Neural crest cell (in vitro differentiated cells): Measurements from ENCODE around the gene C1orf232. TPM values are rescaled to one million over a fixed set of nuclear protein-coding genes. Genes with fewer than 3 reads are reported as not detected.

Experiments
- DNase-seq: peaks from one replicate; pipeline ENCODE4 v3.0.0; 2021; ENCODE audit warnings: low read depth, mixed read lengths, low spot score
- H3K27ac Mint-ChIP-seq: one replicate; pipeline ENCODE4 v1.8.0; 2021; ENCODE audit warnings: mild to moderate bottlenecking, mixed read lengths; ENCODE audit not compliant: unreplicated experiment
- H3K27me3 Mint-ChIP-seq: 2 replicates; pipeline ENCODE4 v1.8.0; 2021; ENCODE audit warnings: low read depth, mild to moderate bottlenecking, mixed read lengths
- H3K36me3 Mint-ChIP-seq: 2 replicates; pipeline ENCODE4 v1.8.0; 2021; ENCODE audit warnings: low read depth, mild to moderate bottlenecking, mixed read lengths
- H3K4me1 Mint-ChIP-seq: 2 replicates; pipeline ENCODE4 v1.8.0; 2021; ENCODE audit warnings: mixed read lengths
- H3K4me3 Mint-ChIP-seq: one replicate; pipeline ENCODE4 v1.8.0; 2021; ENCODE audit warnings: mild to moderate bottlenecking, mixed read lengths
- H3K9me3 Mint-ChIP-seq: 2 replicates; pipeline ENCODE4 v1.8.0; 2021; ENCODE audit warnings: mixed read lengths
- total RNA-seq: library from RNA; stranded (reverse); gene quantifications from 2 replicates; pipeline ENCODE4 v1.2.1, GENCODE V29; 2021
- TF ChIP-seq, protein P1 (sequence below): fragments of 200-600 bp; sonication (generic); conservative IDR thresholded peaks from 2 replicates; pipeline ENCODE4 v1.5.0; 2021; ENCODE audit warnings: antibody characterized with exemption, mild to moderate bottlenecking

C1orf232 gene
- total RNA-seq, 1 donor from 2014 or later = not detected

DNA sequence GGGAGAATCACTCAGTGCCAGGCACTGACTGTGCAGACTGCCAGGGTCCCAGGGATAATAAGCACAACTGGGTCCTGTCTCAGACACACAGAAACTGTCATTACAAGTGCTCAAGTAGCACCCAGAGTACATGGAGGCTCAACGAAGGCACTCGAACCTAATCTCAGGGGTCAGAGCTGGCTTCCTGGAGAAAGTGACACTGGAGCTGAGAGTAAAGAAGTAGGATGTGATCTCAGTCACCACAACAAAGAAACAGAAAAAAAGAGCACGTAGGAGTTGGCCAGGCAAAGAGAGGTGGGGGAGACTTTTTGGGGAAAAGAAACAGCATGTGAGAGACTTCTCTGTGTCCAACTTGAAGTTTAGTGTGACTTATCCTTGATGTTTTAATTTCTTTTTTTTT is 23.0 kb upstream of the C1orf232 start:
- no peak overlapping the region for H3K4me3 Mint-ChIP-seq
- no peak for DNase-seq
- peaks cover 14% of the 10 kb centered on the region for H3K4me1 Mint-ChIP-seq
- H3K27me3 Mint-ChIP-seq = no peaks in the 10 kb centered on the region
- TF ChIP-seq, protein P1, sequence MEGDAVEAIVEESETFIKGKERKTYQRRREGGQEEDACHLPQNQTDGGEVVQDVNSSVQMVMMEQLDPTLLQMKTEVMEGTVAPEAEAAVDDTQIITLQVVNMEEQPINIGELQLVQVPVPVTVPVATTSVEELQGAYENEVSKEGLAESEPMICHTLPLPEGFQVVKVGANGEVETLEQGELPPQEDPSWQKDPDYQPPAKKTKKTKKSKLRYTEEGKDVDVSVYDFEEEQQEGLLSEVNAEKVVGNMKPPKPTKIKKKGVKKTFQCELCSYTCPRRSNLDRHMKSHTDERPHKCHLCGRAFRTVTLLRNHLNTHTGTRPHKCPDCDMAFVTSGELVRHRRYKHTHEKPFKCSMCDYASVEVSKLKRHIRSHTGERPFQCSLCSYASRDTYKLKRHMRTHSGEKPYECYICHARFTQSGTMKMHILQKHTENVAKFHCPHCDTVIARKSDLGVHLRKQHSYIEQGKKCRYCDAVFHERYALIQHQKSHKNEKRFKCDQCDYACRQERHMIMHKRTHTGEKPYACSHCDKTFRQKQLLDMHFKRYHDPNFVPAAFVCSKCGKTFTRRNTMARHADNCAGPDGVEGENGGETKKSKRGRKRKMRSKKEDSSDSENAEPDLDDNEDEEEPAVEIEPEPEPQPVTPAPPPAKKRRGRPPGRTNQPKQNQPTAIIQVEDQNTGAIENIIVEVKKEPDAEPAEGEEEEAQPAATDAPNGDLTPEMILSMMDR = no peak
- no peak overlapping the region for H3K27ac Mint-ChIP-seq
- no peaks in the 10 kb centered on the region for H3K9me3 Mint-ChIP-seq
- no peaks in the 10 kb centered on the region for H3K36me3 Mint-ChIP-seq

DNA sequence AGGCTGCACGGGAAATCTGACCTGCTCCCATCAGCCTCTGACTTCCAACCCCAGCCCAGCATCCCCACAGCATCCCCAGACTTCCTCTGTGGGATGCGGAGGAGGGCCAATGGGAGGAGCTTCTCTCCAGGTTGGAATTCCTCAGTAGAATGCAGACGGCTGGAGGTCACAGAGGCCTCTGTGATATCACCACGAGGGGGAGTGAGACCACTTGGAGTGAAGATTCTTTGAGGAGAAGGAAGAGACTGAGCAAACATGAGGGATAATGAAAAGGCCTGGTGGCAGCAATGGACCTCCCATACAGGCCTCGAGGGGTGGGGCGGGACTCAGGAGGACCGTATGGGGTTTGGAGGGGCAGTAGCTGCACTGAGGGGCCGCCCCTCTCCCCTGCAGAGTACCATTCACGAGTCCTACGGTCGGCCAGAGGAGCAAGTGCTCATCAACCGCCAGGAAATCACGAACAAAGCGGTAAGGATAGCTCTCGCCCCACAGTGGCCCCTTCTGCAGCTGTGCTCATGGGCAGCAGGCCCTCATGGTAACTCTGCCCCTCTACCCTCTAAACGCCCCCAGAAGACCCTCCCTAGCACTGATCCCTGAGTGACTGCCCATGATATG is 21.7 kb upstream of the C1orf232 start, which contains the start of gene CATSPER4:
TSS of gene CATSPER4 (plus strand) at position 230 of the 615 bp plus-strand sequence. CDS start at position 256, 26 bp downstream.
- H3K27ac Mint-ChIP-seq = peak within 1 kb of the TSS; percentile 23
- H3K36me3 Mint-ChIP-seq = no peaks in the 10 kb centered on the region
- no peaks in the 10 kb centered on the region for H3K9me3 Mint-ChIP-seq
- DNase-seq = no peak
- peaks cover 14% of the 10 kb centered on the region for H3K4me1 Mint-ChIP-seq
- TF ChIP-seq, protein P1 = peak; percentile 36
- H3K4me3 Mint-ChIP-seq = no peak within 1 kb of the TSS
- no peaks in the 10 kb centered on the region for H3K27me3 Mint-ChIP-seq

DNA sequence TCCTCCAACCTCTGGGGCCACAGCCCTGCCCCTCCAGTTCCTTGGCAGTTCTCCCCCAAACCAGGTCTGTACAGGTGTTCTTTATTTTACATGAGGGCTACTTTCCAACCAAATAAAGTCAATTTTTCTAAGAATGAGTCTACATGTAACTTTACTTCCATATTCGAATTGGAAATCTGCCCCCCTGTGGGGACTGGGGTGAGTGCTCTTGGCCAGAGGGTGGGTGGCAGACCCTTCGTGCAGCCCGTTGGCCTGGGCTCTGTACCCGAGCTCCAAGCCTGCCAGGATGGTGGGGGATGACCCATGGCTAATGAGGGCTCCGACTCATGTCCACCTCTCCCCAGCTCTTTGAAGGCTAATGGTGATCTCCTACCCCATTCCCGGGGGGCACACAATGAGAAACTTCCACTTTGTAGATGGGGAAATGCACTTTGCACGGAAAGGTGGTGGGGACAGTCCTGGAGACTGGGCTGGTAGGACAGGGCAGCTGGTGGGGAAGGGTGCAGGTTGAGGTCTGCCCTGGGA is 21.1 kb upstream of the C1orf232 start:
- Mint-ChIP-seq H3K4me1 (peaks cover 14% of the 10 kb centered on the region), H3K27ac (no peak overlapping the region), H3K9me3 (no peaks in the 10 kb centered on the region)

DNA sequence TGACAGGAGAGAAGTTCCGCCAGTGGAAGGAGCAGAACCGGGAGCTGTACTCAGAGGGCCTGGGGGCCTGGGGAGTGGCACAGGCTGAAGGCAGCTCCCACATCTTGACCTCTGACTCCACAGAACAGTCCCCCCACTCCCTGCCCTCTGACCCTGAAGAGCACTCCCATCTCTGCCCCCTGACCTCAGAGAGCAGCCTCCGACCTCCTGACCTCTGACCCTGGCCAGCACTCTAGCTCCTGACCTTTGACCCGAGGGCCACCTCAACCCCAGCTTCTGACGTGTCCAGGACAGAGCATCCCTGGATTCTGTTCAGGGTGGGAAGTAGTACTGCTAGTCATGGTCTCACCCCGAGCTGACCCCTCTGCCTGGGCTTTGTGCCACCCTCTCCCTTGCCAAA is 20.6 kb upstream of the C1orf232 start:
- DNase-seq = no peak
- H3K36me3 Mint-ChIP-seq = no peaks in the 10 kb centered on the region
- peaks cover 14% of the 10 kb centered on the region for H3K4me1 Mint-ChIP-seq
- H3K27ac Mint-ChIP-seq = no peak overlapping the region
- no peaks in the 10 kb centered on the region for H3K27me3 Mint-ChIP-seq
- TF ChIP-seq, protein P1 = no peak
- H3K4me3 Mint-ChIP-seq = no peak overlapping the region
- H3K9me3 Mint-ChIP-seq = no peaks in the 10 kb centered on the region

More for the DNA sequence above, 21.1 kb upstream of the C1orf232 start:
- TF ChIP-seq, protein P1 = no peak
- no peaks in the 10 kb centered on the region for H3K36me3 Mint-ChIP-seq
- no peaks in the 10 kb centered on the region for H3K27me3 Mint-ChIP-seq
- no peak overlapping the region for H3K4me3 Mint-ChIP-seq
- DNase-seq = no peak

DNA sequence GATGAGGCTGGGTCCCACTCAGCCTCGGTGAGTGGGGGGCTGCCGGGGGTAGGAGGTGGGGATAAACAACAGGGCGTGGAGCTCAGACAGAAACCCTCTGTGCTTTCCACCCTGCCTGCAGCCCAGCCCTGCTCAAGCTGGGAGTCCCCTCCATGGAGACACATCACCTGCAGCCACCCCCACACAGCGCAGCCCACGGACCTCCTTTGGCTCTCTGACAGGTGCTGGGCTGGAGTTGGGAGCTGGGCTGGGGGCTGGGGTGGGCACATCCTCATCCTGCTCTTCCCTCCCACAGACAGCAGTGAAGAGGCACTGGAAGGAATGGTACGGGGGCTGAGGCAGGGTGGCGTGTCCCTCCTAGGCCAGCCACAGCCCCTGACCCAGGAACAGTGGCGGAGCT is 19.7 kb upstream of the C1orf232 start:
- H3K27me3 Mint-ChIP-seq = no peaks in the 10 kb centered on the region
- H3K36me3 Mint-ChIP-seq = no peaks in the 10 kb centered on the region
- DNase-seq = no peak
- H3K4me3 Mint-ChIP-seq = no peak overlapping the region
- TF ChIP-seq, protein P1 = no peak
- H3K9me3 Mint-ChIP-seq = no peaks in the 10 kb centered on the region
- peaks cover 14% of the 10 kb centered on the region for H3K4me1 Mint-ChIP-seq
- no peak overlapping the region for H3K27ac Mint-ChIP-seq
